C4-2B (cell line): Measurements from ENCODE around the gene ZNF749.

Experiments
- CTCF ChIP-seq: fragments of 450-650 bp; conservative IDR thresholded peaks from 2 replicates; pipeline ENCODE4 v1.5.1; 2017; ENCODE audit warnings: mild to moderate bottlenecking
- ZFX ChIP-seq: fragments of 450-650 bp; IDR thresholded peaks from 2 replicates; pipeline ENCODE4 v1.6.1; 2017

GRCh38 chr19:57421037-57421436, 14.1 kb upstream of the ZNF749 start:
- TF ChIP-seq CTCF (no peak), ZFX (no peak)
